Stimulated activated CD8-positive, alpha-beta memory T cell treated with anti-CD3 and anti-CD28 coated beads, Interleukin-7, amount 100 ng/mL, for 48 hours (primary cell): ENCODE results near the gene XXYLT1.
A peak's percentile ranks its signal among the peaks of the same experiment; 100 is the strongest.
"Not testable (repeated sequence)": the region's sequence is repeated elsewhere in the genome, so short reads cannot be mapped to it uniquely, and the experiment has no call there.

Experiments used
- DNase-seq, 2 donors: peaks; one replicate each; pipeline ENCODE4 v3.0.0-alpha.2; 2020; ENCODE audit warnings: low read depth in 1 of 2; ENCODE audit errors: extremely low read depth in 1 of 2

The XXYLT1 gene

GRCh38 chr3:195117978-195118581 is 152.9 kb downstream of the XXYLT1 start:
- no peak for DNase-seq

GRCh38 chr3:195116407-195117185 is 154.4 kb downstream of the XXYLT1 start:
- DNase-seq: no peak

GRCh38 chr3:195115600-195116406 is 155.2 kb downstream of the XXYLT1 start:
- DNase-seq: no peak

GRCh38 chr3:195114786-195115599 is 156.0 kb downstream of the XXYLT1 start:
- no peak for DNase-seq

- no peak for DNase-seq
These were observed 157.2 kb downstream of the XXYLT1 start for GRCh38 chr3:195113536-195114425.

GRCh38 chr3:195113048-195113447 is 157.9 kb downstream of the XXYLT1 start:
- no peak for DNase-seq

GRCh38 chr3:195112361-195112791 is 158.6 kb downstream of the XXYLT1 start:
- no peak for DNase-seq

- DNase-seq: no peak
These were observed 159.2 kb downstream of the XXYLT1 start for GRCh38 chr3:195111766-195112165.

- no peak for DNase-seq
These were observed 159.6 kb downstream of the XXYLT1 start for GRCh38 chr3:195111319-195111705.

GRCh38 chr3:195110647-195111318 is 160.2 kb downstream of the XXYLT1 start:
- DNase-seq: no peak

- no peak for DNase-seq
These were observed 161.8 kb downstream of the XXYLT1 start for GRCh38 chr3:195109098-195109657.

GRCh38 chr3:195107593-195107992 is 163.4 kb downstream of the XXYLT1 start:
- no peak for DNase-seq

GRCh38 chr3:195107031-195107430 is 163.9 kb downstream of the XXYLT1 start:
- not testable (repeated sequence) for DNase-seq

GRCh38 chr3:195106418-195106906 is 164.5 kb downstream of the XXYLT1 start:
- peak; percentile 30 to 46 for DNase-seq

GRCh38 chr3:195105841-195106417 is 165.0 kb downstream of the XXYLT1 start:
- no peak for DNase-seq

- no peak for DNase-seq
These were observed 165.6 kb downstream of the XXYLT1 start for GRCh38 chr3:195105389-195105788.

GRCh38 chr3:195104340-195104739 is 166.6 kb downstream of the XXYLT1 start:
- no peak for DNase-seq

GRCh38 chr3:195103623-195104022 is 167.3 kb downstream of the XXYLT1 start:
- no peak for DNase-seq
